ENCODE measurements around the gene PGLYRP3.

PGLYRP3 gene

GRCh38 chr1:153312570-153313186 lies at the start of gene PGLYRP3:
PGLYRP3 (minus strand) TSS chr1:153312952; CDS start chr1:153310665, 2,287 bp downstream.
- no peak for DNase-seq (ENCODE audit: low read depth, low spot score)

GRCh38 chr1:153362187-153362775 lies 49.5 kb upstream of the PGLYRP3 start:
- DNase-seq (ENCODE audit: low read depth, low spot score), result no peak

GRCh38 chr1:153361480-153362109 lies 48.8 kb upstream of the PGLYRP3 start:
- no peak for DNase-seq (ENCODE audit: low read depth, low spot score)

- DNase-seq (ENCODE audit: low read depth, low spot score), result no peak
Measured at GRCh38 chr1:153360592-153361479, 48.1 kb upstream of the PGLYRP3 start.

GRCh38 chr1:153360190-153360589 lies 47.4 kb upstream of the PGLYRP3 start:
- no peak for DNase-seq (ENCODE audit: low read depth, low spot score)

GRCh38 chr1:153359241-153359640 lies 46.5 kb upstream of the PGLYRP3 start:
- no peak for DNase-seq (ENCODE audit: low read depth, low spot score)

GRCh38 chr1:153358691-153358975 lies 45.9 kb upstream of the PGLYRP3 start:
- no peak for DNase-seq (ENCODE audit: low read depth, low spot score)

- no peak for DNase-seq (ENCODE audit: low read depth, low spot score)
Measured at GRCh38 chr1:153357853-153358690, 45.3 kb upstream of the PGLYRP3 start, which contains the start of gene S100A9. S100A9 (plus strand) TSS chr1:153357854; CDS start chr1:153358284, 430 bp downstream.

GRCh38 chr1:153357076-153357852 lies 44.5 kb upstream of the PGLYRP3 start:
- DNase-seq (ENCODE audit: low read depth, low spot score), result no peak

- no peak for DNase-seq (ENCODE audit: low read depth, low spot score)
Measured at GRCh38 chr1:153356392-153357075, 43.8 kb upstream of the PGLYRP3 start.

- DNase-seq (ENCODE audit: low read depth, low spot score), result no peak
Measured at GRCh38 chr1:153355445-153356071, 42.8 kb upstream of the PGLYRP3 start.

GRCh38 chr1:153354515-153355193 lies 41.9 kb upstream of the PGLYRP3 start:
- DNase-seq (ENCODE audit: low read depth, low spot score), result no peak

GRCh38 chr1:153353226-153353947 lies 40.6 kb upstream of the PGLYRP3 start:
- no peak for DNase-seq (ENCODE audit: low read depth, low spot score)

GRCh38 chr1:153352523-153352922 lies 39.8 kb upstream of the PGLYRP3 start:
- DNase-seq (ENCODE audit: low read depth, low spot score), result peak; percentile 52

- DNase-seq (ENCODE audit: low read depth, low spot score), result no peak
Measured at GRCh38 chr1:153350321-153350957, 37.7 kb upstream of the PGLYRP3 start.

- no peak for DNase-seq (ENCODE audit: low read depth, low spot score)
Measured at GRCh38 chr1:153349363-153350320, 36.9 kb upstream of the PGLYRP3 start.
